Activated T-cell treated with anti-CD3 and anti-CD28 coated beads, Interleukin-2, amount 50 U/mL, for 1 hour (primary cell): ENCODE results near the gene CRABP2.

Source experiments
- DNase-seq: peaks from one replicate; pipeline ENCODE4 v3.0.0-alpha.2; 2020

CRABP2 gene

DNA sequence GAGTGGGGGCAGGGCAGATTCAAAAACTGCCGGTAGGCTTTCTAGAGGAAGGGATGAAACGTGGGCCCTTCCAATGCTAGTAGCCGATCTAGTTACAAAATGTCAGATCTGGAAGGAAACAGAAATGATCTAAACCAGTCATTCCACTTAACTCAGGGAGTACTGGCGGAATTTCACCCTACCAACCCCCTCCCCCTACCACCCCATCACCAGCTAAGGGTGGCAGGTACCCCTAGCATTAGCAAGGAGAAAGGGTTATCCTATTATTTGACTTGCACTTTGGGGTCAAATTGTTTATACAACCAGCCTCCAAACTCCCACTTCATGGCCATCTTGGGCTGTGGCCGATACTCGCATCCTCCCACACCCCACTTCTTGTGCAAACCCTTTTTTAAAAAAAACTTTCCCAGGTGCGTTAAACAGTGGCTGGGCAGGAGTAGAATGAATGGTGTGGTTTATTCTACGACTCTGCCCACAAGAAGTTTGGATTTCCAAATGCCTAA, 36.1 kb upstream of the CRABP2 start:
- no peak for DNase-seq

DNA sequence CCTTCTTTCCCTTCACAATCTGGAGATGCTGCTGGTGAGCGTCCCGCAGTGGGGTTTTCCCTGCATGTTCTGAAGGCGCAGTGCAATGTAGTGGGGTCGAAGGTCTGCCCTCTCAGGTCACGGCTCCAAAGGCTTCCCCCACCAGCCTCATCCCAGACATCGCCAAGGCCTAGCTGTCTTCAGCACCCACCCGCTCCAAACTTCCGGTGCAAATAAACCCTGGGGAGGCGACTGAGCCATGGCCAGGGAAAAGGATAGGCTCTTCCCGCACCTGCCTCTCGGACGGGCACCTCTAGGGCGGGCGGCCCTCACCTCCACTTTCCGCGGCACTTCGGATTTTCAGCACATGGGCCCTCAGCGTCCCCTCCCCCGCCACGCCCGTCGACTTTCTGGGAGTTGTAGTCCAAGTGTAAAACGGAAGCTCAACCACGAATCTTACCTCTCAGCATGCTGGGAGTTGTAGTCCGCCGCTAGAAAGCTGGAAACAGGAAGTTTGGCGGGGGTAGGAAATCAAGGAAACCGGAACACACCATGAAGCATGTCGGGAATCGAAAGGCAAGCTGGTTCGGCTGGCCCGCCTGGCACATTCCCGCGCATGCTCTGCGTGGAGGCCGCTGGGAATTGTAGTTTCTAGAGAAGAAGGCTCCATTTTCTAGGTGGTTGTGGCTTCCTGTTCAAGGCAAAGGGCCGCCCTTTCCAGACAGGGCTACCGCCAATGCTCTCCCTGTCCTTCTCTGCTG, 35.5 kb upstream of the CRABP2 start, which contains the start of gene MRPL24:
MRPL24 (minus strand) TSS at position 348 of the 740 bp plus-strand sequence. CDS start 2,384 bp downstream, outside the sequence.
- DNase-seq, result peak; percentile 92

DNA sequence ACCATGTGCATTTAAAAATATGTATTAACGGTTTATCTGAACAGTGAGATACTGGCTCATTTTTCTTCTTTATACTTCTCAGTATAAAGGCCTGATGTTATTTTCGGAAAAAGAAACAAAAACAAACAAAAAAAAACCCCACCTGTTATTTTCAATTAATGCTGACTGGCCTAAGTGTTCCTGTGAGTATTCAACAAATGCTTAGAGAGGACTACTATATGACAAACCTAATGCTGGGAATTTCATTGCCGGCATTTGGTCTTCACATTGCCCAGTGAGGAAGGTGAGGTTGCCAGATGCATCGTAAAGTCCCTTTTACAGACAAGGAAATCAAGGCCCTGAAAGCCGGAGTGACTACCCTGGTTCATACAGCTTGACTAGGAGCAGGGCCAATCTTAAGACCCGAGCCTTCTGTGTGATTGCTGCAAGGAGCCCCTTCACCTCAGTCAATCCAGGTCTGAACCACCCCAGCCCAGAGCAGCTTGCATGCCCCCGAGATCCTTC, 34.9 kb upstream of the CRABP2 start:
- DNase-seq, result no peak

DNA sequence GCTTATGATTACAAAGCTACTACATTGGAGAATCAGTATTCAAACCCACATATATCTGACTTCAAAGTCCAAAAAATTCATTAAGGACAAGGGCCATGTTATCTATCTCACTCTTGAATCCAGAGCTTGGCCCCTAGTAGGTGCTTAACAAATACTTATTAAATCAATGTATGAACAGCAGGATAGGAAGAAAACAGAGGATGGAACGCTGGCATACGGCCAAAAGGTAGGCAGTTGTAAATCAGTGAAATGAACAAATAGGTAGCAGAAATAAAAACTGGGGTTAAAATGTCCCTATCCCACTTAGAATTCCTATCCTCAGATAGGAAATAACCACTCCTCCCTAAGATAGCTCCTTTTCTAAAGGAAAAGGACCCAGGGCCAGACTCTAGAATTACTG, 33.5 kb upstream of the CRABP2 start:
- no peak for DNase-seq

DNA sequence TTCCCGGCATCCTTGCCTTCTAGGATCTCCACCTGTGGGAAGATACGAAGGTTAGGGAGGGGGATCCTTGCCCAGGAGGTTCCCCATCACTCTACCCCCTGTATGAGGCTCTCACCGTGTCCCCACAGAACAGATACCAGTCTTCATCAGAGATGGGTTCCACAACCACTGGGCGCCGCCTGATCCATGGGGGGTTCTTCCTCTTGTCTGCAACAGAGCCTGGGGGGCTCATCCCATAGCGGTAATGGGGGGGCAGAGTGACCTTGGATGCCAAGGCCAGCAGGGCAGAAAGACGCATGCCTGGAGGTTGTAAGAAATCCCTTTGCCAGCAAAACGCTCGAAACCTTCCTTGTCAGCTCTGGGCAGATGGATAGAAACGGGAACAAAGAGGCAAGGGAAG, 33.0 kb upstream of the CRABP2 start:
- DNase-seq, result no peak

DNA sequence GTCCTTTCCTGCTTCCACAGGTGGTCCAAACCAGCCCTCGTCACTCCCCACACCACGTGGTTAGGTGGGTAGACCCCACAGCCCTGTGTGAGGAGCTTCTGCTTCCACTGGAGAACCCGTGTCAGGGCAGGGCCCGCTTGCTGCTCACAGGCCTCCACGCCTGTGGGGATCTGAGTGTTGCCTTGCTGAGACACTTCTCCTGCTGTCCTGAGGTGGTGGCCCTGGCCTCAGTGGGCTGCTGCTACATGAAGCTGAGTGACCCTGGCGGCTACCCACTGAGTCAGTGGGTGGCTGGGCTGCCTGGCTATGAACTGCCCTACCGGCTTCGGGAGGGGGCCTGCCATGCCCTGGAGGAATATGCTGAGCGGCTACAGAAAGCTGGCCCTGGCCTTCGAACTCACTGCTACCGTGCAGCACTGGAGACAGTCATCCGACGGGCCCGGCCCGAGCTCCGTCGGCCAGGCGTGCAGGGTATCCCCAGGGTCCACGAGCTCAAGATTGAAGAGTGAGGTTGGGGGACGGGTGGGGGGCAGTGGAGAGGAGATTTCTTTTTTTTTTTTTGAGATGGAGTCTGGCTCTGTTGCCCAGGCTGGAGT, 28.7 kb upstream of the CRABP2 start:
- no peak for DNase-seq

DNA sequence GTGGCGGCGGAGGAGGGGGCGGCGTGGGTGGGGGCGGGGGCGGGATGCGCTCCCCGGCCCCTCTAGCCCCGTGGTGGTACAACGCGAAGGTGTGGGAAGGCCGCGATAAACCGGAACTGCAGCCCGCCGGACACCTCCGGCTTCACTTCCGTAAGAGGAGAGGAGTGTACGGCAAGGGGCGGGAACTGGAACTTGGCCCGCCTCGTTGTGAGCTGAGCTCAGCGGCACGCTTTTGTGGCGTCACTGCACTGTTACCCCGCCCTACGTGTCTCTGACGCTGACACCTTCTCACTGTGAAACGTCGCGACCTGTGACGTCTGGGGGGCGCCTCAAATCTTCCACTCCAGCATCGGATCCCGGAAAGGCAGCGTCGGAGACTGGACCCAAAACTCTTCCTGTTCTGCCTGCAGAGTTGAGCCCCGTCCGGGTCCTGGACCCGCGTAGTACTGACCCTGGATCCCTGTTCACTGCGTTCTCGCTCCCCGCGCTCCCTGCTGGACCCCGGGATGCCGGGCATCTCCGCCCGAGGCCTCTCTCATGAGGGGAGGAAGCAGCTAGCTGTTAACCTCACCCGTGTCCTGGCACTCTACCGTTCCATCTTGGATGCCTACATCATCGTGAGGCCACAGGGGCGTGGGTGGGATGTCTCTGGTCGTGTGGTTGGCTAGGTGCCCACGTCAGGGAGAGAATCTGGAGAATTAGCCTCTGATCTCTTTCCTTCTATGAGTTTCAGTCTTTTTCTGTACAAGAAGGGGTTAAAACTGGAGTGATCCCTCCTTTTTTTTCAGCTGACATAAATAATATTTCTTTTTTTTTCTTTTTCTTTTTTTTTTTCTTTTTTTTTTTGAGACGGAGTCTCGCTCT, 23.4 kb upstream of the CRABP2 start, which contains the start of gene ISG20L2:
ISG20L2 (minus strand) TSS at position 168 of the 864 bp plus-strand sequence. CDS start 1,114 bp downstream, outside the sequence.
- DNase-seq, result peak; percentile 91

DNA sequence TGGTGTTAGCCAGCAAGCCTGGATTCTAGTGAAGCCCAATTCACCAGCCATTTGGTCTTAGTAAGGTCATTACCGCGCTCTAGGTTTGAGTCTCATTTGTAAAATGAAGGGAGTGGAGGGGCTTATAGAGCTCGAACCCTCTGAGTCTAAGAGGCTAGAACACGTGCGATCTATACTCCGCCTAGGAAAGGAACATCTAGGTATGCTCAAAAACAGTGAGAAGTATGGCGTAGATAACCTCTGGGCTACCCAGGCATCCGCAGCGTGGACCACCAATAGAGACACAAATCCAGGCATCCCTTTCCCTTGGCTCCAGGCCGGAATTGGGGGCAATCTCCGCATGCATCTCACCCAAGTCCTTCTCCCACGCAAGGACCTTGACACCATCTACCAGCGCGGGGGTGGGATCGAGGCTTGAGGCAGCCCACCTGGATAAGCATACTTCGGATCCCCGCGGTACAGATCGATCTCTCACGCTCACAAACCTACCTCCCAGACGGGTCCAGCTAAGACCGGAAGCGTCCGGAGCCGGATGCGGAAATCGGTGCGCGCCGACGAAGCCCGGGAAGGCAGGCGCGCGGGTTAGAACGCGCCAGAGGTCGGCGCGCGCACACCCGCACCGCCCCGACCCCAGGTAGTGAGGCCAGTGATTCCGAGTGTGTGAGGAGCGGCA, 22.7 kb upstream of the CRABP2 start, which contains the start of gene METTL25B:
METTL25B (plus strand) TSS at position 544 of the 673 bp plus-strand sequence. CDS start 636 bp downstream, outside the sequence.
- no peak for DNase-seq

DNA sequence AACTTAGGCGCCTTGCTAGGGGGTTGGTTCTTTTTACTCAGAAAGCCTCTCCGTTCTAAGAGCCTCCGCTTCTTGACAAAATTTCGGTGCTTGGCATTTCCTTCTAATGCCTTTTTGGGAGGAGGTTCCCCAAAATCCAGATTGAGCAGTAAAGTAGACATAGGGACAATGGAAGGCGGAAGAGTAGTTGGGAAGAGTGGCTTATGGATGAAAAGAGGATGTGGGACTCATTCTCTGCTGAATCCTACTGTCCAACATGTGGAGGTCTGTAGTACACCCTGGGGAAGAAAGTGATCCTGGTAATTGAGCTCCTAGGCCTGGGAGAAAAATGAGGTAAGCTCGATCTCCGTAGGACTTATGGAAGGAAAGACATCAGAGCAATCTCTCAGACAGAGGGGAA, 22.1 kb upstream of the CRABP2 start:
- no peak for DNase-seq

DNA sequence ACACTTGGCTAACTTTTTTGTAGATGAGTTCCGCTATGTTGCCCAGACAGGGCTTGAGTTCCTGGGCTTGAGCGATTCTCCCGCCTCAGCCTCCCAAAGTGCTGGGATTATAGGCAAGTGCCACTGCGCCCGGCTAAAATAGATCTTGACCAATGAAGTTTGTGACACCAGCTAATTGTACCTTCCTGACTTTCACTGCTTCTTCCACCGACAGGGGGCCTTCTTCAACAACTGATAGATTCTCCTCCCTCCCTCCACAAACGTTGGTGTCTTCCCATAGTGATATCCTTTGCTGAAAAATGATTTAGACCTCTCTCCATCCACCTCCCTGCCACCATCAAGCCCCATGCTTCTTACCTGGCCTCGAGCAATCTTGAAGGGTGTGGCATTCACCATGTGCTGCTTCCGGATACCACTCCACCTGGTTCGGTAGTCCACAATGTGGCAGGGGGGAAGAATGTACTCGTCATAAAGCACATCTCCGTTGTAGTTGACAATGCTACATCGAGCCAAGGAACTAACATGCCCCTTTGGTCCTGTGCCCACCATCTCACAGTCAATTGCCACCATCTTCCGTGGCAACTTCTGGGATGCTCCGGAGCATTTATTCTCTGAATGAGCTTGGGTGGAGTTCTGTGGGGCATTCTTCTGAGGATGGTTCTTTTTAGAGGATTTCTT, 21.3 kb upstream of the CRABP2 start:
- DNase-seq, result peak; percentile 49

DNA sequence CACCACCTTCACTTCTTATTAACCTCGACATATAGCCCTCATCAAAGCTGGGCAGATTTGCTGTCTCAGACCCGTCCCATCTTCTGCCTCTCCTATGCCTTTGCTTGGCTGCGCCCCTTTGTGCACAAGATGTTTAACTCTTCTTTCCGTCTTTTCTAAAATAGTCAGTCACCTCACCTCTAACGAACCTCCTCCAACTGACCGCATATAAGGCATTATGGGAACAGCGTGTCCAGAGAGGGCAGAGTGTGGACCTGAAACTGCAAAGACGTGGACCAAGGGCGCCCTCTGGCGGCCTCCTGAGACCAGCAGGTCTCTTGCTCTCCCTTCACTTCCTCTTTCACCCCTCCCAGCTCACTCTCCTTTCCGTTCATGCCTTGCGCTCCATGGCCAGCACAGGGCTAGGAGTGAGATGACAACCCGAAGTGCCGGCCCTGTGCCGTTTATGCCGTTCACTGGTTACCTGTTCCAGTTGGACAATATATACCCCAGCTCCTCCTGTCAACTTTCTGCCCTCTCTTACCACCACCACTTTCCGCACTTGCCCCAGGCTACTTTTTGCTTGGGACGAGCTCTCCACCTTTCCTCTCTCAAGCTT, 20.4 kb upstream of the CRABP2 start:
- DNase-seq, result peak; percentile 81

DNA sequence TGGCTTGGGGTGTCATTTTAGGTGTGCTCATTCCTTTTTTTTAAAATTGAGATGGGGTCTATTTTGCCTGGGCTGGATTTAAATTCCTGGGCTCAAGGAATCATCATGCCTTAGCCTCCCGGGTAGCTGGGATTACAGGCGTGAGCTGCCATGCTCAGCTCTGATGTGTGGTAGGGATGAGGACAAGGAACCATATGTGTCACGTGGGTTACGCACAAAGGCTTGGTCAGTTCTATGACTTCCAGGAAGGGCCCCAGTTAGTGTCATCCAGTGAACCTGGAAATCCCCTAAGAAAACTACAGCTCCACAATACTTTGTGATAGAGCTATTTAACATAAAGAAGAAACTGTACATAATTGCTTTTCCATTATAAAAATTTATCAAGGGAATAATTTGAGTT, 16.2 kb upstream of the CRABP2 start:
- DNase-seq, result no peak

DNA sequence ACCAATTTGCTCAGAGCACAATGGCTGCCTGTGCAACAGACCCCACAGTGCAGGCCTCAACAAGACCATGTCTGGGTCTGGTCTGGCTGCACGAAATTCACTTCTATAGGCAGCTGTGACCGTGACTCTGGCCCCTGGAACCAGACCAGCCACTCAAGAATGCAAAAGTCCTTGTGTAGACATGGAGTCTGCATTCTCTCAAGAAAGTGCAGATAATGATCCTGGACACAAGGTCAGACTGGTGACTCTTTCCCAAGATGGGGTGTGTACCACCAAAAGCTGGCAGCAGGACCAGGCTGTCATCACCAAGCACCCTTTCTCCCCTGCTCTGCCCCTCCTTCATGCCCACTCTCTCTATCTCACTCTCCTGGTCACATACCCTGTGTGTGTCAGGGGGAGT, 15.7 kb upstream of the CRABP2 start:
- no peak for DNase-seq

DNA sequence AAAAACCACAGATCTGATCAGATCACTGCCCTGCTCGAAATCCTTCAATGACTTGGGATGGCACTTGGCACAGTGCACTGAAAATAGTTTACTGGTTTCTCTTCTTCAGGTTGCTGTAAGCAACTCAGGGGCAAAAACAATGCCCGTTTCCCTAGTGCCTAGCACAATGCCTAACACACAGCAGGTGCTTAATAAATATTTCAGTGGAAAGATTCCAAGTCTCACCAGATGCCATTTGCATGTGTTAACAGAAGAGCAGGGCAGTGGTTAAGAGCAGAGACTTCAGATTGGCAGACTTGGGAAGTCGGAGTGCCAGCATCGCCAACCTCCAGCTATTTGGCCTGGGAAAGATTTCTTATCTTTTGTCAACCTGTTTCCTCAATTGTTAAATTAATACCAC, 12.0 kb upstream of the CRABP2 start:
- no peak for DNase-seq

DNA sequence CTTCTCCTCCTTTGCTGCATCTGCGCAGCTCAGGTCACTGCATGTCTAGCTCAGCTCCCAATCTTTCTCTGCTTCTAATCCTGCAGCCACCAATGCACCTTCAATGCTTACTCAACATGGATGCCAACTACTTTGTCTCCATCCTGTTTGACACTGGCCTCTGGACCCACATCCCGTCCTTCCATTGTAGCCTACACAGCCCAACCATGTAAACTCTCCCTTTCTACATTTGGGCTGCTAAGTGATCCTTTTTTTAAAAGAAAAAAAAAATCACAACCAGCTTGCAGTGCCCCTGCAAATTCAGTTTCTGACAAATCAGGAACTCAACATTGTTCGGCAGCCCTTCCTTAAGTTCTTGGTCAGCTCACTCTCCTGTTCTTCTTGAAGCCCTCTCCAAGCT, 9.4 kb upstream of the CRABP2 start:
- DNase-seq, result no peak

DNA sequence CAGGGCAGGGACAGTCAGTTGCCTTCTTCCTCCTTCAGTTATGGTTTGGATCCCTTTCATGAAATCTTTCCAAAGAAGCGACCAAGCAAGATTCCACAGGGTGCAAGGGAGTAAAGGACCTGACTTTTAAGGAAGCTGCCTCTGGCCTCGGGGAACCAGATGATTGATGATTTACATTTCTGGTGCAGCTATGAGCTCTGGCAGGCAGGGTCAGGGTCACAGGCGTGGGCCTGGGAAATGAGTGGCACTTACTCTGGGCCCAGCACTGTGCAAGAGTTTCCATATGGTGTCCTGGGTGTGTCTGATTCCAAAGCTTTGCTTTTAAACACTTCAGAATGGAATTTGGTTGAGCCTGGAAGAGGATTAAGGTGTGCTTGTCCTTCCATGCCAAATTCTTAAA, 7.2 kb upstream of the CRABP2 start:
- DNase-seq, result no peak

DNA sequence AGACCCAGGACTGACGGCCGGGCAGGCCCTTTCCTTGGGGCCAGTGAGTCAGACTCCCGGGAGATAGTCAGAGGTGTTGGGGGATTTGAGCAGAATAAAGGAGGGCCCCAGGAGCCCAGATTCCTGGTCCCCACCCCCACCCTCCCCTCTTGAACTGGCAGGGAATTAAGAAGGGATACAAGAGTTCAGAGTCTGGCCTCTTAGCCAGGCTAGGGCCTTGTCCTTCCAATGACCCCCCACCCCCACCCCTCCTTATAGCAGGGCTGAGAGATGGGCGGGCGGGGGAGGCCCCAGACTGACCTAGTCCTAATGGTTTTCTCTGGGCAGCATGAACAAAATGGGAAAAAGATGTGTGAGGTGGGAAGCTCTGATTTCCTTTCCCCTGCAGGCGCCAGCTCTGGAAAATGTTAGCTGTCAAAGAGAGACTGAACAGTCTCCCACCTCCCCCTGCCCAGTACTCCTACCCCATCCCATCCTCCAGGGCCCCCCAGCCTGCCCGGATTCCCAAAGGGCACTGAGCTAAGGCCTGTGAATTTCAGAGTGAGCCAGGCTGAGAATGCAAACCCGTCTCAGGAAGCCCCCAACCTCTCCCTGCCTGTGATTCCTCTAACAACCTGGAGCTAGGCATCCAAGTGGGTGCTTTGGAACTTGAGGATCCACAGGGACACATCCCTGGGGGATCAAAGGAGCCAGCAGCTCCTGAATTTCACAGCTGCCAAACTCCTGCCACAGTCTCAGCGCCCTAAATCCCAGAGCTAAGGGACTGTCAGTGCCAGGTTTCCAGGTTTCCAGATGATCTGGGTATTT, 5.8 kb upstream of the CRABP2 start:
- no peak for DNase-seq

DNA sequence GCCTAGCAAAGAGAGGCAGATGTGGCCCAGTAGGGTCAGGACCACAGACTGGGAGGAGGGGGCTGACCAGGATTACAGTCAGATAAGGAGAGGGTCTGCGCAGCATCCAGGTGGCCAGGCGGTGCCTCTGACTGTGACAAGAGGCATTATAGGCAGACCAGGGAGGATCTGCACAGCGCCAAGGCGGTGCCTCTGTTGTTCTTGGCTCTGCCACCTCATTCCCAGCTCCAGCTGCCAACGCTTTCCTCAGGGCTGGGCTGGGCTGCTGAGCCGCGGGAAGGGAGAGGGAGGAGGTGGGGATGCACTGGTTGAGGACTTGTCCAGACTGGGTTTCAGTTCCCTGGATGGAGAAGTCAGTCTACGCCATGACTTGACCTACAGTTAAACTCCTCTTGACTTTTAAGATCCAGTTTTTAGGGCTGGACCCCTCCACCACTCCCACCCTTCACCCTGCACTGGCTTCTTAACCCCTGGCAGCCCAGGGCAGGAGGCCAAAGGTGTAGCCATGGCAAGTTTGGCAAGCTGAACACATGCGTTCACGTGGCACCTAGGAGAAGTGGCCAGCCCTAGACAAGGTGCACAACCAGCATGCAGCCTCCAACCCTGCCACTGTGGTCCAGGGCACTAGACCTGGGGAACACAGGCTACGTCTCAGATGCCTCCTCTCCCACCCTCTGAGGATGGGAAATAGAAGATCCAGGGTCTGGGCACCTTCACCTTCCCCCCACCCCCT, 4.5 kb upstream of the CRABP2 start:
- no peak for DNase-seq

DNA sequence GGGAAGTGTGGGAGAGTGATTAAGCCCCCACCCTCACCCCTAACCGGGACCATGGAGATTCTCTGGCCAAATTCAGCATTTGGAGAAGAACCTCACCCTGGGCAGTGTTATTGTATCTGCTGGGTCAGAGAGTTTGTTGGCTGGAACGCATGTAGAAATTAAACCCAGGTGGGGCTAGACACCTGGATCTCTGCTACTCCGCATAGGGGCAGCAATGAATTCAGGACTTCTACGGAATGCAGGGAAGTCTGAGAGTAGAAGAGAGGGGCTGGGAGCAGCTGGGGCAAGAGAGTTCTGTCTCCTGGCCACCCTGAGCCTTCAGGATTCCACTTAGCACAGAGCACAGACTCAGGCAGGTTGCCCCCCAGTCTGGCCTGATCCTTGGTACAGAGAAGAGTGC, 3.6 kb upstream of the CRABP2 start:
- no peak for DNase-seq

DNA sequence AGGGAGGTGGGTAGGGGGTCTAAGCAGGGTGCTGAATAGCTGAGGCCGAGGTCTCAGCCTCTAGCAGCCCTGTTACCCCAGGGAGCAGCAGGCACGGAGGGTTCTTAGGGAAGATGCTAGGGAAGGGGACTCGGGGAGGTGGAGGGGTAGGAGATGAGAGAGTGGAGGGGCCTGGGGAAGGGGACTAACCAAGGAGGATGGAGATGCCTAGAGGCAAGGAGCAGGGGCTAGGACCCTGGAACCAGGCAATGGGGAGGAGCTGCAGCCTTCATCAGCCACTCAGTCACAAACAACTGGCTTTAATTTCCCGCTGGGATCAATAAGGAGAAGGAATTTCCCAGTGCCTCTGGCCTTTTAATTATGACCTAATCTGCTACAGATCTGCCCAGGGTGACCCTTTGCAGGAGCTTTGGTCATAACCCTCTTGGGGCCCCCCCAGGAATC, 2.9 kb upstream of the CRABP2 start:
- DNase-seq, result no peak
